Neural cell (in vitro differentiated cells): Measurements from ENCODE around the gene KCNAB1. TPM values are rescaled to one million over a fixed set of nuclear protein-coding genes. Genes with fewer than 3 reads are reported as not detected.

ENCODE experiments used
- H2AFZ ChIP-seq: fragments of 200-600, 300-800 bp; sonication (generic), shearing (Covaris generic); 2 replicates; pipeline ENCODE4 v1.6.0; 2014; ENCODE audit warnings: low read depth, mild to moderate bottlenecking, antibody characterized with exemption, low read length, moderate library complexity
- H3F3A ChIP-seq: fragments of 200-600 bp; shearing (Covaris generic); 2 replicates; pipeline ENCODE4 v1.6.1; 2016; ENCODE audit warnings: mild to moderate bottlenecking, moderate library complexity, mixed read lengths, antibody characterized with exemption, low read length; ENCODE audit not compliant: insufficient read depth, poor library complexity, severe bottlenecking
- H3K27ac ChIP-seq: fragments of 200-600, 300-800 bp; sonication (generic), shearing (Covaris generic); 2 replicates; pipeline ENCODE4 v1.5.1; 2014; ENCODE audit warnings: mild to moderate bottlenecking, low read length, moderate library complexity
- H3K27me3 ChIP-seq: fragments of 300-800, 200-600 bp; sonication (generic), shearing (Covaris generic); 2 replicates; pipeline ENCODE4 v1.6.0; 2014; ENCODE audit warnings: mild to moderate bottlenecking, low read depth, low read length, moderate library complexity; ENCODE audit not compliant: insufficient read depth
- H3K36me3 ChIP-seq: fragments of 300-800, 200-600 bp; sonication (generic), shearing (Covaris generic); 2 replicates; pipeline ENCODE4 v1.5.1; 2014; ENCODE audit warnings: mild to moderate bottlenecking, antibody characterized with exemption, low read length, moderate library complexity; ENCODE audit not compliant: insufficient read depth
- H3K4me2 ChIP-seq: fragments of 300-800, 200-600 bp; sonication (generic), shearing (Covaris generic); 2 replicates; pipeline ENCODE4 v1.6.0; 2014; ENCODE audit warnings: mild to moderate bottlenecking, low read length
- H3K4me3 ChIP-seq: fragments of 300-800, 200-600 bp; sonication (generic), shearing (Covaris generic); 2 replicates; pipeline ENCODE4 v1.5.1; 2014; ENCODE audit warnings: mild to moderate bottlenecking, low read length, moderate library complexity
- H3K79me2 ChIP-seq: fragments of 200-600 bp; shearing (Covaris generic); replicated peaks from 2 replicates; pipeline ENCODE4 v1.6.0; 2014; ENCODE audit warnings: mild to moderate bottlenecking, low read length, moderate library complexity; ENCODE audit not compliant: insufficient read depth
- H3K9ac ChIP-seq: fragments of 300-800, 200-600 bp; sonication (generic), shearing (Covaris generic); 2 replicates; pipeline ENCODE4 v1.6.1; 2016; ENCODE audit warnings: mild to moderate bottlenecking, low read length, mixed read lengths
- H3K9me2 ChIP-seq: fragments of 200-600 bp; shearing (Covaris generic); 2 replicates; pipeline ENCODE4 v1.6.1; 2016; ENCODE audit warnings: mild to moderate bottlenecking, low read length, mixed read lengths; ENCODE audit not compliant: insufficient read depth
- H3K9me3 ChIP-seq: fragments of 200-600, 300-800 bp; sonication (generic), shearing (Covaris generic); 2 replicates; pipeline ENCODE4 v1.6.1; 2016; ENCODE audit warnings: mild to moderate bottlenecking, mixed run types, low read length, moderate library complexity, mixed read lengths
- H4K20me1 ChIP-seq: fragments of 200-600 bp; shearing (Covaris generic); 2 replicates; pipeline ENCODE4 v1.6.1; 2016; ENCODE audit warnings: mild to moderate bottlenecking, mixed run types; ENCODE audit not compliant: insufficient read depth
- CTCF ChIP-seq: fragments of 450-650 bp; IDR thresholded peaks from 2 replicates; pipeline ENCODE4 v1.5.1; 2014; ENCODE audit warnings: antibody characterized with exemption, mild to moderate bottlenecking, moderate library complexity; ENCODE audit not compliant: poor library complexity, severe bottlenecking
- EP300 ChIP-seq: fragments of 450-650 bp; conservative IDR thresholded peaks from 2 replicates; pipeline ENCODE4 v1.6.1; 2014; ENCODE audit warnings: antibody characterized with exemption, mild to moderate bottlenecking, moderate library complexity; ENCODE audit not compliant: poor library complexity, severe bottlenecking
- EZH2 ChIP-seq: fragments of 200-600, 300-800 bp; shearing (Covaris generic), sonication (generic); IDR thresholded peaks from 2 replicates; pipeline ENCODE4 v1.6.1; 2014; ENCODE audit warnings: antibody characterized with exemption, low read length, borderline replicate concordance, mild to moderate bottlenecking; ENCODE audit not compliant: insufficient read depth, poor library complexity, severe bottlenecking
- MXI1 ChIP-seq: fragments of 450-650 bp; conservative IDR thresholded peaks from 2 replicates; pipeline ENCODE4 v1.6.1; 2014; ENCODE audit warnings: antibody characterized with exemption, mild to moderate bottlenecking; ENCODE audit not compliant: poor library complexity, severe bottlenecking
- POLR2AphosphoS5 ChIP-seq: IDR thresholded peaks from 2 replicates; pipeline ENCODE4 v1.6.1; 2012
- RAD21 ChIP-seq: fragments of 450-650 bp; conservative IDR thresholded peaks from 2 replicates; pipeline ENCODE4 v1.6.1; 2014; ENCODE audit warnings: antibody characterized with exemption, mild to moderate bottlenecking, moderate library complexity
- REST ChIP-seq: IDR thresholded peaks from 2 replicates; pipeline ENCODE4 v1.6.1; 2012; ENCODE audit warnings: borderline replicate concordance
- SMC3 ChIP-seq: fragments of 450-650 bp; conservative IDR thresholded peaks from 2 replicates; pipeline ENCODE4 v1.6.1; 2014; ENCODE audit warnings: antibody characterized with exemption, mild to moderate bottlenecking, moderate library complexity; ENCODE audit not compliant: poor library complexity
- TAF1 ChIP-seq: IDR thresholded peaks from 2 replicates; pipeline ENCODE4 v1.6.1; 2012; ENCODE audit warnings: low read depth
- polyA plus RNA-seq: library from polyadenylated mRNA; depleted of rRNA; stranded (reverse); fragments of >200 nt; gene quantifications from 2 replicates; pipeline ENCODE4 v1.2.3, GENCODE V29; 2014

KCNAB1 gene
- polyA plus RNA-seq, 1 donor from 2014 or later, result 14.9 TPM

GRCh38 chr3:156519758-156520162 is 399.4 kb downstream of the KCNAB1 start:
- no peaks in the 10 kb centered on the region for H3K9me3 ChIP-seq
- no peaks in the 10 kb centered on the region for H4K20me1 ChIP-seq
- H3K4me3 ChIP-seq, result no peak overlapping the region
- no peak overlapping the region for H3K4me2 ChIP-seq
- H3K9ac ChIP-seq, result no peak overlapping the region
- TF ChIP-seq POLR2AphosphoS5 (no peak), SMC3 (no peak), EZH2 (no peak), REST (no peak), TAF1 (no peak), CTCF (no peak), EP300 (no peak), MXI1 (no peak), RAD21 (no peak)
- no peak overlapping the region for H3K27ac ChIP-seq
- H3K79me2 ChIP-seq, result no peaks in the 10 kb centered on the region
- H3K36me3 ChIP-seq, result no peaks in the 10 kb centered on the region
- H2AFZ ChIP-seq, result no peak overlapping the region
- no peaks in the 10 kb centered on the region for H3F3A ChIP-seq
- no peaks in the 10 kb centered on the region for H3K27me3 ChIP-seq
- no peaks in the 10 kb centered on the region for H3K9me2 ChIP-seq

- no peaks in the 10 kb centered on the region for H3K79me2 ChIP-seq
- no peaks in the 10 kb centered on the region for H4K20me1 ChIP-seq
- no peaks in the 10 kb centered on the region for H3F3A ChIP-seq
- H3K4me3 ChIP-seq, result no peak overlapping the region
- H2AFZ ChIP-seq, result no peak overlapping the region
- no peak for TF ChIP-seq REST
- no peak overlapping the region for H3K9ac ChIP-seq
- no peak overlapping the region for H3K27ac ChIP-seq
- H3K9me3 ChIP-seq, result no peaks in the 10 kb centered on the region
- H3K27me3 ChIP-seq, result no peaks in the 10 kb centered on the region
- H3K36me3 ChIP-seq, result no peaks in the 10 kb centered on the region
- no peak overlapping the region for H3K4me2 ChIP-seq
- H3K9me2 ChIP-seq, result no peaks in the 10 kb centered on the region
These were observed 402.3 kb downstream of the KCNAB1 start for GRCh38 chr3:156522673-156523072.
